ENCODE results near the gene SBNO2. TPM values are rescaled to one million over a fixed set of nuclear protein-coding genes. Genes with fewer than 3 reads are reported as not detected.

Gene SBNO2
- total RNA-seq, 2 donors from 2014 or later, result 63.5 to 71.0 TPM

- intact Hi-C loops (cut with DNase I), result no loop called here
- peak; percentile 84 for DNase-seq (ENCODE audit: low spot score)
Observed at GRCh38 chr19:1105873-1106840, 67.9 kb downstream of the SBNO2 start.

DNA sequence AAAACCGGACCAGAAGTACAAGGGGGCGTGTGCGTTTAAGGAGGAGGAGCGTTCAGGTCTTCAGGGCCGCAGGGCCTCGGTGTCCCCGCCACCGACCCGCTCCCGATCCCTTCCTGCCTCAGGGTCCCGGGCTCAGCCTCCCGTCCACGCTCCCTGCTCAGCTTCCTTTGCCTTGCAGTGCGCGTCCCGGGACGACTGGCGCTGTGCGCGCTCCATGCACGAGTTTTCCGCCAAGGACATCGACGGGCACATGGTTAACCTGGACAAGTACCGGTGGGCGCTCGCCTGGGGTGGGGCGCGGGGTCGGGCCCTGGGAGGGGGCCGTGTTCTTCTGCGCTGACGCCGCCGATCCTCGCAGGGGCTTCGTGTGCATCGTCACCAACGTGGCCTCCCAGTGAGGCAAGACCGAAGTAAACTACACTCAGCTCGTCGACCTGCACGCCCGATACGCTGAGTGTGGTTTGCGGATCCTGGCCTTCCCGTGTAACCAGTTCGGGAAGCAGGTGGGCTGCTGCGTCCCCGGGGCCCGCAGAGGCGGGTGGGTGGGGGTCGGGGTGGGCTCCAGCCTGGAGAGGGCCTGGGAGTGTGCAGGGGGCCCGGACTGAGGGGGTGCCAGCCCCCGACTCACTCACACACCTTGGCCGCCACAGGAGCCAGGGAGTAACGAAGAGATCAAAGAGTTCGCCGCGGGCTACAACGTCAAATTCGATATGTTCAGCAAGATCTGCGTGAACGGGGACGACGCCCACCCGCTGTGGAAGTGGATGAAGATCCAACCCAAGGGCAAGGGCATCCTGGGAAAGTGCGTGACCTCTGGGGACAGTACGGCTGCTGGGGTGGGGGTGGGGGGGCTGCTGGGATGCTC lies 68.8 kb downstream of the SBNO2 start:
- DNase-seq (ENCODE audit: low spot score), result peak; percentile 87
- intact Hi-C loops (cut with DNase I), result no loop called here

- intact Hi-C loops (cut with DNase I), result loop anchor here (1.0 to 5.0 kb wide), 2 partner anchors 37 to 82 kb away; partner anchors contain the start of genes ARHGAP45 (in 1 of the 2), RNU6-2 (in 1 of the 2) and TMEM259 (in 1 of the 2)
- peak; percentile 92 for DNase-seq (ENCODE audit: low spot score)
Observed at GRCh38 chr19:1104311-1105007, 69.6 kb downstream of the SBNO2 start.

DNA sequence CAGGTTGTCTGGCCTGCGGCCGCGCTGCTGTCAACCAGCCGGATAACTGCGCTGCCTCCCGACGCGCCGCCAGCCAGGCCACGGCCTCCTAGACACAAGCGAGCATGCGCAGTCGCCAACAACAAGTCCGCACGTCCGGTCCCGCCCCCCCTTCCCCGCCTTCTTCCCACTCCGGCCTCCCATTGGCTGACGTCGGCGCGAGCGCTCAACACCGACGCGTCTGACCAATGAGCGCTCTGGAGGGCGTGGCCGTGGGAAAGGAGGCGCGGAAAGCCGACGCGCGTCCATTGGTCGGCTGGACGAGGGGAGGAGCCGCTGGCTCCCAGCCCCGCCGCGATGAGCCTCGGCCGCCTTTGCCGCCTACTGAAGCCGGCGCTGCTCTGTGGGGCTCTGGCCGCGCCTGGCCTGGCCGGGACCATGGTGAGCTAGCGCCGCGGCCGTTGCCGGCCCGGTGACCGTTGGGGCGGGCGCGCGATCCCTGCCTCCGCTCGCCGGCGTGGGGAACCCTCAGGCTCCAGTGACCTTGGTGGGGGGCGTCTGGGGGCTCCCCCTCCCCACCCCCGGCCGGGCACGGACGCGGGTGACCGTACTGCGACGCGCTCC lies 70.3 kb downstream of the SBNO2 start, which contains the start of gene GPX4:
Gene GPX4 (plus strand): TSS at position 287 of the 603 bp plus-strand sequence. CDS start 50 bp downstream, at position 337.
- peak; percentile 100 for DNase-seq (ENCODE audit: low spot score)
- intact Hi-C loops (cut with DNase I), result loop anchor here (1.0 to 5.0 kb wide), 2 partner anchors 37 to 82 kb away; partner anchors contain the start of genes ARHGAP45 (in 1 of the 2), RNU6-2 (in 1 of the 2) and TMEM259 (in 1 of the 2)

DNA sequence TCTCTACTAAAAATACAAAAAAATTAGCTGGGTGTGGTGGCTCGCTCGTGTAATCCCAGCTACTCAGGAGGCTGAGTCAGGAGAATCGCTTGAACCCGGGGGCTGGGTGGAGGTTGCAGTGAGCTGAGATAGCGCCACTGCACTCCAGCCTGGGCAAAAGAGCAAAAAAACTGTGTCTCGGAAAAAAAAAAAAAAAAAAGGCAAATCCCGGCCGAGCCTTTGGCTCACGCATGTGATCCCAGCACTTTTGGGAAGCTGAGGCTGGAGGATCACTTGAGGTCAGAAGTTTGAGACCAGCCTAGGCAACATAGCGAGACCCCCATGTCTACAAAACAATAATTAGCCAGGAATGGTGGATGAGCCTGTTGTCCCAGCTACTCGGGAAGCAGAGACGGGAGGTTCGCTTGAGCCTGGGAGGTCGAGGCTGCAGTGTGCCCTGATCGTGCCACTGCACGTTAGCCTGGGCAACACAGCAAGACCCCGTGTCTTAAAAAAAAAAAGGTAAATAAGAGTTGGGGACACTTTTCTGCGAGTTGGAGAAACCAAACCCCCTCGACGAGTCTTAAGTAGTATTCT lies 70.8 kb downstream of the SBNO2 start:
- intact Hi-C loops (cut with DNase I), result loop anchor here in 1 of 2 donors (5.0 kb wide), 1 partner anchor 81 kb away; the partner anchor contains the start of genes RNU6-2 and TMEM259
- peak; percentile 83 for DNase-seq (ENCODE audit: low spot score)

GRCh38 chr19:1102407-1103131 lies 71.5 kb downstream of the SBNO2 start:
- DNase-seq (ENCODE audit: low spot score), result peak; percentile 81
- intact Hi-C loops (cut with DNase I), result loop anchor here in 1 of 2 donors (5.0 kb wide), 1 partner anchor 80 kb away; the partner anchor contains the start of genes RNU6-2 and TMEM259

- intact Hi-C loops (cut with DNase I), result loop anchor here in 1 of 2 donors (5.0 kb wide), 1 partner anchor 79 kb away; the partner anchor contains the start of genes RNU6-2 and TMEM259
- DNase-seq (ENCODE audit: low spot score), result peak; percentile 85
Observed at GRCh38 chr19:1101337-1101698, 72.8 kb downstream of the SBNO2 start.

GRCh38 chr19:1098177-1099051 lies 75.7 kb downstream of the SBNO2 start:
- intact Hi-C loops (cut with DNase I), result no loop called here
- DNase-seq (ENCODE audit: low spot score), result no peak

DNA sequence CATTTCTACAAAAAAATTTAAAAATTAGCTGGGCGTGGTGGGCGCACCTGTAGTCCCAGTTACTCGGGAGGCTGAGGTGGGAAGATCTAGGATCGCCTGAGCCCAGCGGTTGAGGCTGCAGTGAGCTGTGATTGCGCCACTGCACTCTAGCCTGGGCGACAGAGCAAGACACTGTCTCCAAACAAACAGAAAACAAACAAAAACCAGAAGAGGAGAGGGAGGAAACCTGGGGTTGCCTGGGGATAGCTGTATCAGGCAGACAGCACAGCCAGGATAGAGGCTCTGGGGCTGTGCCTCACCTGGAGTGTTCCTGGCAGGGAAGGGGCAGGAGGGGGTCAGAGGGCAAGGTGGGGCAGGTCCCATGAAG lies 76.3 kb downstream of the SBNO2 start:
- intact Hi-C loops (cut with DNase I), result no loop called here

DNA sequence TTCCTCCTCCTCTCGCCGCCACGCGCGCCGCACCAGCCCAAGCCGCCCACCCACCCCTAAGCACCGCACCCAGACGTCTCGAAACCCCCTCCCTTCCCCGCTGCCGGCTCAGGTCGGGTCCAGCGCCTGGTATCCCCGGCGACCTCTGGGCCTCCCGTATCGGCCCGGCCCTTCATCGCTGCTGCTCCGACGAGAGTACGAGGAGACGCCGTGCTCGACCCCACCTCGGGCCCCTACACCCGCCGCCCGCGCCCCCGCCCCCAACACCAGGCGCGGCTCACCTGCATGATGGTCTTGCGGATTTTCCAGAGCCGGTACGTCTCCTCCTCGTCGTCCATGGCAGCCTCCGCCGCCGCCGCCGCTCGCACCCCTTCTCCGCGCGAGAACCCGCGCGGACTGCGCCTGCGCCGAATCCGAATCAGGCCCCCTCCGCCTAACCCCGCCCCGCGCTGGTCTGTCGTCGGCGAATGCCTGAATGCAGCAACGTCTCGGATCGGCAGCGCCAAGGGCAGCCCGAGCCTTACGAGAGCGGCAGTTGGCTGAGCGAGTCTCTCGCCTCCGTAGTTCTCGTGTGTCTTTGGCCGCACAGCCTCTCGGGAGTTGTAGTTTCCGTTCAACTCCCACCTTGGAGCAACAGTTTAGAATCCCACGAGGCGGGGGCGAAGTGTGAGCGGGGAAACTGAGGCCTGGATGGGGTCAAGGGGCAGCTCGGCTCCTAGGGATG lies 78.9 kb downstream of the SBNO2 start, which contains the start of gene POLR2E:
Gene POLR2E (minus strand): TSS at position 398 of the 724 bp plus-strand sequence. CDS start 60 bp downstream, at position 338.
- DNase-seq (ENCODE audit: low spot score), result peak; percentile 100
- intact Hi-C loops (cut with DNase I), result loop anchor here in 1 of 2 donors (1.0 kb wide), 2 partner anchors 25 to 44 kb away; no protein-coding TSS in a partner anchor

More for the DNA sequence above, 76.3 kb downstream of the SBNO2 start:
- no peak for DNase-seq (ENCODE audit: low spot score)

- no peak for DNase-seq (ENCODE audit: low spot score)
- intact Hi-C loops (cut with DNase I), result no loop called here
Observed at GRCh38 chr19:1094655-1094977, 79.5 kb downstream of the SBNO2 start.

DNA sequence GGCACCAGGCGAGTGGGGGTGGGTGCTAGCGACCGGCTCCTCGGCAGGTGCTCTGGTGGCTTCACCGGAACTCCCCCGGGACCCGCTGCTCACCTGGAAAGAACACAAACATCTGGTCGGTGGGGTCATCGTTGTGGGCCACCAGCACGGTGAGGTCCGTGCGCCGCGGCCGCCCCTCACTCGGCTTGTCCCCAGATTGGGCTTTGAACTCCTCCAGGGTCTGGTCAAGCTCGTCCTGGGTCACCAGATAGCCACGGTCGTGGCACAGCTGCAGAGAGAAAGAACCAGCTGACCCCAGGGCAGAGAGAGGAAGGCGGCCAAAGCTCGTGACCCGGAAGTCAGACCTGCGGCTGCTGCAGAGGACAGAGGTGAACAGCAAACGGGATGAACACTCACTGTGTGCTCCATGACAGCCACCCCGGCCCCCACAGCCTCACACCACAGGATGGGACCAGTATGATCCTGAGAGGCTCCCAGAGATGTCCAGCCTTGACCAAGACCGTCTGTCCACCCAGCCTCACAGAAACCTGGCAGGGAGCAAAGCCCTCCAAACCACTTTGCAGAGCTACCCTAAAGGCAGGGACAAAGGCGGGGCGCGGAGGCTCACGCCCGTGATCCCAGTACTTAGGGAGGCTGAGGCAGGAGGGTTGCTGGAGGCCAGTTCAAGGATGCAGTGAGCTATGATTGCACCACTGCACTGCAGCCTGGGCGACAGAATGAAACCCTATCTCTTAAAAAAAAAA lies 80.1 kb downstream of the SBNO2 start:
- DNase-seq (ENCODE audit: low spot score), result no peak
- intact Hi-C loops (cut with DNase I), result no loop called here

GRCh38 chr19:1093330-1093729 lies 80.7 kb downstream of the SBNO2 start:
- DNase-seq (ENCODE audit: low spot score), result no peak
- intact Hi-C loops (cut with DNase I), result no loop called here

GRCh38 chr19:1091544-1092175 lies 82.4 kb downstream of the SBNO2 start:
- intact Hi-C loops (cut with DNase I), result loop anchor here in 1 of 2 donors (1.0 kb wide), 1 partner anchor 38 kb away; no protein-coding TSS in a partner anchor

More at GRCh38 chr19:1091544-1092175, 82.4 kb downstream of the SBNO2 start:
- no peak for DNase-seq (ENCODE audit: low spot score)

All from posterior vena cava (tissue), 2 donors.